ENCODE data around the gene PPP4R3A.
A peak's percentile ranks its signal among the peaks of the same experiment; 100 is the strongest.

PPP4R3A gene

DNA sequence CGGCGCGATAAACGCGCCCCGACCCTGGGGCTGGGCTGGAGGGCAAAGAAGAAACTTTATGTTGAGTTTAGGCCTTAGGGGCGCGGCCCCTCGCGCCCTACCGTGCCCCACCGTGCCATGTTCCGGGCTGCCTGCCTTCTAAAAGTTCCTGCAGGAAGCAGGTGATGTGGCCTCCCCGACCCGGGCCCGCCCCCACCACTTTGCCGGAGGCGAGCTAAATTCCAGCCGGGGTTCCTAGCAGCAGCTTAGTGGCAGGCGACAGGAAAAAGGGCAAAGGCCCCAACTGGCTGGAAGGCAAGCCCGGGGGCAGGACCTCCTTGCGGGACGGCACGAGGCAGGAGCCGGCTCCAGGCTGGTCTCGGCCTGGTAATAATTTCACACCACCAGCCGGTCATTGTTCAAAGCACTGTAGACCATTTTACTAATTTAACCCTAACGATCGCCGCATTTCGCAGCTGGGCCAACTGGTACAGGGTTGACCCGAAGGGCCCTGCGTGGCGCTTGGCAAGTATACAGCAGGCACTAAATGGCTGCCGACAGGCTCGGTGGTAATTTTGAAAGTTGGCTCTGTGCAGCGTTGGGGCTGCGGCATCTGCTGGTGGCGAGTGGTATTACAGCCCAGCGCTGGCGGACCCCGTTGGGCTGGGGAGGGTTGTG lies 91.6 kb downstream of the PPP4R3A start (continued):
- TF ChIP-seq, protein P1, sequence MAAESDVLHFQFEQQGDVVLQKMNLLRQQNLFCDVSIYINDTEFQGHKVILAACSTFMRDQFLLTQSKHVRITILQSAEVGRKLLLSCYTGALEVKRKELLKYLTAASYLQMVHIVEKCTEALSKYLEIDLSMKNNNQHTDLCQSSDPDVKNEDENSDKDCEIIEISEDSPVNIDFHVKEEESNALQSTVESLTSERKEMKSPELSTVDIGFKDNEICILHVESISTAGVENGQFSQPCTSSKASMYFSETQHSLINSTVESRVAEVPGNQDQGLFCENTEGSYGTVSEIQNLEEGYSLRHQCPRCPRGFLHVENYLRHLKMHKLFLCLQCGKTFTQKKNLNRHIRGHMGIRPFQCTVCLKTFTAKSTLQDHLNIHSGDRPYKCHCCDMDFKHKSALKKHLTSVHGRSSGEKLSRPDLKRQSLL (tag by site-specific recombination; IDR thresholded peaks at IDR 0.05), result peak; percentile 38; the same call in 1 of the 2 replicates
- TF ChIP-seq ZFHX2 (tag by site-specific recombination; conservative IDR thresholded peaks at IDR 0.05) (no peak), ZBTB20 (tag by site-specific recombination; IDR thresholded peaks at IDR 0.05) (peak; percentile 83), ZNF426 (tag by site-specific recombination; IDR thresholded peaks at IDR 0.05) (no peak), ZNF202 (tag by site-specific recombination; IDR thresholded peaks at IDR 0.05; ENCODE audit: borderline replicate concordance) (no peak), ZNF473 (tag by site-specific recombination; IDR thresholded peaks at IDR 0.05) (no peak), ZNF654 (tag by site-specific recombination; IDR thresholded peaks at IDR 0.05; ENCODE audit: low read depth) (peak; percentile 91), ZNF341 (tag by site-specific recombination; IDR thresholded peaks at IDR 0.05; ENCODE audit: low read depth) (no peak), ZNF433 (tag by site-specific recombination; IDR thresholded peaks at IDR 0.05; ENCODE audit: low read depth) (no peak), ZNF48 (tag by site-specific recombination; IDR thresholded peaks at IDR 0.05) (no peak), ZNF776 (tag by site-specific recombination; IDR thresholded peaks at IDR 0.05; ENCODE audit: borderline replicate concordance) (no peak), ZNF391 (tag by site-specific recombination; IDR thresholded peaks at IDR 0.05; ENCODE audit: borderline replicate concordance, low read depth) (no peak), ZNF555 (tag by site-specific recombination; conservative IDR thresholded peaks at IDR 0.05) (no peak), ZNF10 (tag by site-specific recombination; IDR thresholded peaks at IDR 0.05) (0 out of 2 replicates have a peak, but pooled peaks have one; percentile 31), SP3 (tag by site-specific recombination; IDR thresholded peaks at IDR 0.05) (no peak), ZNF223 (tag by site-specific recombination; IDR thresholded peaks at IDR 0.05) (no peak), KLF9 (tag by site-specific recombination; IDR thresholded peaks at IDR 0.05; ENCODE audit: low read depth) (peak; percentile 53), ZNF248 (tag by site-specific recombination; IDR thresholded peaks at IDR 0.05) (no peak)
- TF ChIP-seq, protein P2, sequence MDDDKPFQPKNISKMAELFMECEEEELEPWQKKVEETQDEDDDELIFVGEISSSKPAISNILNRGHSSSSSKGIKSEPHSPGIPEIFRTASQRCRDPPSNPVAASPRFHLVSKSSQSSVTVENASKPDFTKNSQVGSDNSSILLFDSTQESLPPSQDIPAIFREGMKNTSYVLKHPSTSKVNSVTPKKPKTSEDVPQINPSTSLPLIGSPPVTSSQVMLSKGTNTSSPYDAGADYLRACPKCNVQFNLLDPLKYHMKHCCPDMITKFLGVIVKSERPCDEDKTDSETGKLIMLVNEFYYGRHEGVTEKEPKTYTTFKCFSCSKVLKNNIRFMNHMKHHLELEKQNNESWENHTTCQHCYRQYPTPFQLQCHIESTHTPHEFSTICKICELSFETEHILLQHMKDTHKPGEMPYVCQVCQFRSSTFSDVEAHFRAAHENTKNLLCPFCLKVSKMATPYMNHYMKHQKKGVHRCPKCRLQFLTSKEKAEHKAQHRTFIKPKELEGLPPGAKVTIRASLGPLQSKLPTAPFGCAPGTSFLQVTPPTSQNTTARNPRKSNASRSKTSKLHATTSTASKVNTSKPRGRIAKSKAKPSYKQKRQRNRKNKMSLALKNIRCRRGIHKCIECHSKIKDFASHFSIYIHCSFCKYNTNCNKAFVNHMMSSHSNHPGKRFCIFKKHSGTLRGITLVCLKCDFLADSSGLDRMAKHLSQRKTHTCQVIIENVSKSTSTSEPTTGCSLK (tag by site-specific recombination; IDR thresholded peaks at IDR 0.05), result no peak
- TF ChIP-seq, protein P3, sequence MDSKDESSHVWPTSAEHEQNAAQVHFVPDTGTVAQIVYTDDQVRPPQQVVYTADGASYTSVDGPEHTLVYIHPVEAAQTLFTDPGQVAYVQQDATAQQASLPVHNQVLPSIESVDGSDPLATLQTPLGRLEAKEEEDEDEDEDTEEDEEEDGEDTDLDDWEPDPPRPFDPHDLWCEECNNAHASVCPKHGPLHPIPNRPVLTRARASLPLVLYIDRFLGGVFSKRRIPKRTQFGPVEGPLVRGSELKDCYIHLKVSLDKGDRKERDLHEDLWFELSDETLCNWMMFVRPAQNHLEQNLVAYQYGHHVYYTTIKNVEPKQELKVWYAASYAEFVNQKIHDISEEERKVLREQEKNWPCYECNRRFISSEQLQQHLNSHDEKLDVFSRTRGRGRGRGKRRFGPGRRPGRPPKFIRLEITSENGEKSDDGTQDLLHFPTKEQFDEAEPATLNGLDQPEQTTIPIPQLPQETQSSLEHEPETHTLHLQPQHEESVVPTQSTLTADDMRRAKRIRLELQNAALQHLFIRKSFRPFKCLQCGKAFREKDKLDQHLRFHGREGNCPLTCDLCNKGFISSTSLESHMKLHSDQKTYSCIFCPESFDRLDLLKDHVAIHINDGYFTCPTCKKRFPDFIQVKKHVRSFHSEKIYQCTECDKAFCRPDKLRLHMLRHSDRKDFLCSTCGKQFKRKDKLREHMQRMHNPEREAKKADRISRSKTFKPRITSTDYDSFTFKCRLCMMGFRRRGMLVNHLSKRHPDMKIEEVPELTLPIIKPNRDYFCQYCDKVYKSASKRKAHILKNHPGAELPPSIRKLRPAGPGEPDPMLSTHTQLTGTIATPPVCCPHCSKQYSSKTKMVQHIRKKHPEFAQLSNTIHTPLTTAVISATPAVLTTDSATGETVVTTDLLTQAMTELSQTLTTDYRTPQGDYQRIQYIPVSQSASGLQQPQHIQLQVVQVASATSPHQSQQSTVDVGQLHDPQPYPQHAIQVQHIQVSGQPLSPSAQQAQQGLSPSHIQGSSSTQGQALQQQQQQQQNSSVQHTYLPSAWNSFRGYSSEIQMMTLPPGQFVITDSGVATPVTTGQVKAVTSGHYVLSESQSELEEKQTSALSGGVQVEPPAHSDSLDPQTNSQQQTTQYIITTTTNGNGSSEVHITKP (tag by site-specific recombination; IDR thresholded peaks at IDR 0.05), result no peak
- TF ChIP-seq, protein P4, sequence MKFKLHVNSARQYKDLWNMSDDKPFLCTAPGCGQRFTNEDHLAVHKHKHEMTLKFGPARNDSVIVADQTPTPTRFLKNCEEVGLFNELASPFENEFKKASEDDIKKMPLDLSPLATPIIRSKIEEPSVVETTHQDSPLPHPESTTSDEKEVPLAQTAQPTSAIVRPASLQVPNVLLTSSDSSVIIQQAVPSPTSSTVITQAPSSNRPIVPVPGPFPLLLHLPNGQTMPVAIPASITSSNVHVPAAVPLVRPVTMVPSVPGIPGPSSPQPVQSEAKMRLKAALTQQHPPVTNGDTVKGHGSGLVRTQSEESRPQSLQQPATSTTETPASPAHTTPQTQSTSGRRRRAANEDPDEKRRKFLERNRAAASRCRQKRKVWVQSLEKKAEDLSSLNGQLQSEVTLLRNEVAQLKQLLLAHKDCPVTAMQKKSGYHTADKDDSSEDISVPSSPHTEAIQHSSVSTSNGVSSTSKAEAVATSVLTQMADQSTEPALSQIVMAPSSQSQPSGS (tag by site-specific recombination; IDR thresholded peaks at IDR 0.05; ENCODE audit: low read depth), result no peak
- TF ChIP-seq, protein P5, sequence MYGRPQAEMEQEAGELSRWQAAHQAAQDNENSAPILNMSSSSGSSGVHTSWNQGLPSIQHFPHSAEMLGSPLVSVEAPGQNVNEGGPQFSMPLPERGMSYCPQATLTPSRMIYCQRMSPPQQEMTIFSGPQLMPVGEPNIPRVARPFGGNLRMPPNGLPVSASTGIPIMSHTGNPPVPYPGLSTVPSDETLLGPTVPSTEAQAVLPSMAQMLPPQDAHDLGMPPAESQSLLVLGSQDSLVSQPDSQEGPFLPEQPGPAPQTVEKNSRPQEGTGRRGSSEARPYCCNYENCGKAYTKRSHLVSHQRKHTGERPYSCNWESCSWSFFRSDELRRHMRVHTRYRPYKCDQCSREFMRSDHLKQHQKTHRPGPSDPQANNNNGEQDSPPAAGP (tag by site-specific recombination; IDR thresholded peaks at IDR 0.05), result peak; percentile 36; the same call in 1 of the 2 replicates
- TF ChIP-seq, protein P6, sequence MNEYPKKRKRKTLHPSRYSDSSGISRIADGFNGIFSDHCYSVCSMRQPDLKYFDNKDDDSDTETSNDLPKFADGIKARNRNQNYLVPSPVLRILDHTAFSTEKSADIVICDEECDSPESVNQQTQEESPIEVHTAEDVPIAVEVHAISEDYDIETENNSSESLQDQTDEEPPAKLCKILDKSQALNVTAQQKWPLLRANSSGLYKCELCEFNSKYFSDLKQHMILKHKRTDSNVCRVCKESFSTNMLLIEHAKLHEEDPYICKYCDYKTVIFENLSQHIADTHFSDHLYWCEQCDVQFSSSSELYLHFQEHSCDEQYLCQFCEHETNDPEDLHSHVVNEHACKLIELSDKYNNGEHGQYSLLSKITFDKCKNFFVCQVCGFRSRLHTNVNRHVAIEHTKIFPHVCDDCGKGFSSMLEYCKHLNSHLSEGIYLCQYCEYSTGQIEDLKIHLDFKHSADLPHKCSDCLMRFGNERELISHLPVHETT (tag by site-specific recombination; IDR thresholded peaks at IDR 0.05), result no peak
- TF ChIP-seq, protein P7, sequence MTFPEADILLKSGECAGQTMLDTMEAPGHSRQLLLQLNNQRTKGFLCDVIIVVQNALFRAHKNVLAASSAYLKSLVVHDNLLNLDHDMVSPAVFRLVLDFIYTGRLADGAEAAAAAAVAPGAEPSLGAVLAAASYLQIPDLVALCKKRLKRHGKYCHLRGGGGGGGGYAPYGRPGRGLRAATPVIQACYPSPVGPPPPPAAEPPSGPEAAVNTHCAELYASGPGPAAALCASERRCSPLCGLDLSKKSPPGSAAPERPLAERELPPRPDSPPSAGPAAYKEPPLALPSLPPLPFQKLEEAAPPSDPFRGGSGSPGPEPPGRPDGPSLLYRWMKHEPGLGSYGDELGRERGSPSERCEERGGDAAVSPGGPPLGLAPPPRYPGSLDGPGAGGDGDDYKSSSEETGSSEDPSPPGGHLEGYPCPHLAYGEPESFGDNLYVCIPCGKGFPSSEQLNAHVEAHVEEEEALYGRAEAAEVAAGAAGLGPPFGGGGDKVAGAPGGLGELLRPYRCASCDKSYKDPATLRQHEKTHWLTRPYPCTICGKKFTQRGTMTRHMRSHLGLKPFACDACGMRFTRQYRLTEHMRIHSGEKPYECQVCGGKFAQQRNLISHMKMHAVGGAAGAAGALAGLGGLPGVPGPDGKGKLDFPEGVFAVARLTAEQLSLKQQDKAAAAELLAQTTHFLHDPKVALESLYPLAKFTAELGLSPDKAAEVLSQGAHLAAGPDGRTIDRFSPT (tag by site-specific recombination; IDR thresholded peaks at IDR 0.05), result peak; percentile 54
- TF ChIP-seq, protein P8, sequence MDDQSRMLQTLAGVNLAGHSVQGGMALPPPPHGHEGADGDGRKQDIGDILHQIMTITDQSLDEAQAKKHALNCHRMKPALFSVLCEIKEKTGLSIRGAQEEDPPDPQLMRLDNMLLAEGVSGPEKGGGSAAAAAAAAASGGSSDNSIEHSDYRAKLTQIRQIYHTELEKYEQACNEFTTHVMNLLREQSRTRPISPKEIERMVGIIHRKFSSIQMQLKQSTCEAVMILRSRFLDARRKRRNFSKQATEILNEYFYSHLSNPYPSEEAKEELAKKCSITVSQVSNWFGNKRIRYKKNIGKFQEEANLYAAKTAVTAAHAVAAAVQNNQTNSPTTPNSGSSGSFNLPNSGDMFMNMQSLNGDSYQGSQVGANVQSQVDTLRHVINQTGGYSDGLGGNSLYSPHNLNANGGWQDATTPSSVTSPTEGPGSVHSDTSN (CRISPR knock-in tag; IDR thresholded peaks at IDR 0.05), result no peak
